ENCODE data around the gene RALGAPA2. TPM values are rescaled to one million over a fixed set of nuclear protein-coding genes. Genes with fewer than 3 reads are reported as not detected.

RALGAPA2 gene
- total and polyA plus RNA-seq, 2 donors (not counting 3 experiments of a cell fraction or from before 2014, with no cell fraction given), result 10.0 to 46.8 TPM

DNA sequence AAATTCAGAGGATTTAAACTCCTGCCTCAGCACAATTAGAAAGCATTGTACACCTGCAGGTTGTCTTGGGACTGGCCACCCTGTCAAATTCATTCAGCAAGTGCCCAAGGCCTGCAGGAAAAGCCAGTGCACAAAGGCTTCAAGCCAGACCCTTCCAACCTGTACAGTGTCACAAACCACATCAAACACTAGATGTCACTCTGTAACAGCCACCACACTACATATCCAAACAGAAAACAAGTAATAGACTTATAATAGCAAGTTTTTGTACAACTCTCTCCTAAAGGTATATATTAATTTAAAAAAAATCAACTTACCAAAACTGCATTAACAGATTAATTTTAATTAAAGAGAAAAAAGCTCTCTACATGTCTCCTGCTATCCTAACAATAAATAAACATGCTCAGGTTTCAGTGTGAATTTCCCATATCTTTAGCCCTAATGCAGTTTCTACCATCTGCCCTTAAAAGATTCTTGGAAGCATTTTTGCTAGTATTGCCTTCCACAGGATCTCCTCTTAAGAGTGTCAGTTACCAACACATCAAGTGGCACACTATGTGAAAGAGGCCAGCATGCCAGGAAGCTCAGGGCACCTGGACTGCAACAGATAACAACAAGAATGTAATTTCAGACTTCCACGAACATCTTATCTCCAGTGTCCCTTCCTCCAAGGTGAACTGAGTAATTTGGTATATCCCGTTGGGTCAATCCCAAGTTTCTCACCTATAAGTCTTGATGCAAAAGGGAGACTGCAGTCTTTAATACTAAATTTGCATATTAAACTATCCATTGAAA, 47.5 kb downstream of the RALGAPA2 start:
- Histone ChIP-seq H3K4me3 (replicated peaks in 1 of 3; ENCODE audit: insufficient read depth in 1 of 3, low read depth in 1 of 3, low read length in 3 of 3) (no peak overlapping the region), H3K79me2 (ENCODE audit: control insufficient read depth, insufficient read depth, low read length) (no peaks in the 10 kb centered on the region), H3K9me3 (replicated peaks; ENCODE audit: control insufficient read depth, insufficient read depth, low read length) (no peaks in the 10 kb centered on the region), H3K9ac (replicated peaks; ENCODE audit: extremely low read depth, insufficient read depth, low read length) (no peak overlapping the region), H3K4me2 (ENCODE audit: insufficient read depth, low read length) (peak overlapping the region; percentile 18), H3K27ac (ENCODE audit: insufficient read depth, low read depth, low read length) (no peak overlapping the region), H3K9me1 (replicated peaks; ENCODE audit: control insufficient read depth, extremely low read depth, insufficient read depth, low read length) (no peaks in the 10 kb centered on the region), H4K20me1 (replicated peaks; ENCODE audit: control insufficient read depth, extremely low read depth, insufficient read depth, low read length) (no peaks in the 10 kb centered on the region), H3K27me3 (ENCODE audit: control insufficient read depth in 2 of 2, insufficient read depth in 2 of 2, low read length in 2 of 2) (no peaks in the 10 kb centered on the region), H2AFZ (ENCODE audit: low read depth, low read length) (no peak overlapping the region), H3K4me1 (ENCODE audit: control insufficient read depth, extremely low read depth, insufficient read depth, low read length) (peaks cover 26% of the 10 kb centered on the region), H3K36me3 (ENCODE audit: control insufficient read depth in 2 of 2, extremely low read depth in 1 of 2, insufficient read depth in 2 of 2, low read length in 2 of 2) (no peaks in the 10 kb centered on the region)
- intact Hi-C loops (cut with micrococcal nuclease) (loop anchor here (1.0 to 2.0 kb wide), 6 partner anchors 46 to 195 kb away; no protein-coding TSS in a partner anchor), dilution Hi-C loops (cut with MboI; ENCODE audit: extremely low pct_ligation_motif_present, low sequenced_read_pairs) (no loop called here)
- ChIA-PET CTCF (interaction anchor here (1.0 to 3.4 kb wide), 6 partner anchors 10 to 172 kb away, joined by 3 to 78 read pairs (median 8); no protein-coding TSS in a partner anchor), POLR2A (no interaction called here)
- TF ChIP-seq POLR2A (IDR thresholded peaks at IDR 0.05; ENCODE audit: low read depth, low read length) (peak; percentile 27), FOS (IDR thresholded peaks at IDR 0.05; ENCODE audit: borderline replicate concordance, insufficient read depth, low read length) (no peak), MYC (IDR thresholded peaks at IDR 0.05; ENCODE audit: low read depth, low read length) (no peak), POLR2AphosphoS5 (IDR thresholded peaks at IDR 0.05; ENCODE audit: insufficient read depth, low read depth, low read length) (no peak), GATA2 (IDR thresholded peaks at IDR 0.05; ENCODE audit: insufficient read depth, insufficient read length, low read depth, low read length) (peak; percentile 58), EZH2 (IDR thresholded peaks at IDR 0.05; ENCODE audit: borderline replicate concordance, low read depth, low read length, severe bottlenecking) (no peak), JUN (IDR thresholded peaks at IDR 0.05; ENCODE audit: borderline replicate concordance, insufficient read depth, insufficient read length, low read depth) (no peak)
- TF ChIP-seq, protein P1, sequence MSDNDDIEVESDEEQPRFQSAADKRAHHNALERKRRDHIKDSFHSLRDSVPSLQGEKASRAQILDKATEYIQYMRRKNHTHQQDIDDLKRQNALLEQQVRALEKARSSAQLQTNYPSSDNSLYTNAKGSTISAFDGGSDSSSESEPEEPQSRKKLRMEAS (IDR thresholded peaks at IDR 0.05; ENCODE audit: insufficient read depth, insufficient read length), result no peak
- TF ChIP-seq, protein P2, sequence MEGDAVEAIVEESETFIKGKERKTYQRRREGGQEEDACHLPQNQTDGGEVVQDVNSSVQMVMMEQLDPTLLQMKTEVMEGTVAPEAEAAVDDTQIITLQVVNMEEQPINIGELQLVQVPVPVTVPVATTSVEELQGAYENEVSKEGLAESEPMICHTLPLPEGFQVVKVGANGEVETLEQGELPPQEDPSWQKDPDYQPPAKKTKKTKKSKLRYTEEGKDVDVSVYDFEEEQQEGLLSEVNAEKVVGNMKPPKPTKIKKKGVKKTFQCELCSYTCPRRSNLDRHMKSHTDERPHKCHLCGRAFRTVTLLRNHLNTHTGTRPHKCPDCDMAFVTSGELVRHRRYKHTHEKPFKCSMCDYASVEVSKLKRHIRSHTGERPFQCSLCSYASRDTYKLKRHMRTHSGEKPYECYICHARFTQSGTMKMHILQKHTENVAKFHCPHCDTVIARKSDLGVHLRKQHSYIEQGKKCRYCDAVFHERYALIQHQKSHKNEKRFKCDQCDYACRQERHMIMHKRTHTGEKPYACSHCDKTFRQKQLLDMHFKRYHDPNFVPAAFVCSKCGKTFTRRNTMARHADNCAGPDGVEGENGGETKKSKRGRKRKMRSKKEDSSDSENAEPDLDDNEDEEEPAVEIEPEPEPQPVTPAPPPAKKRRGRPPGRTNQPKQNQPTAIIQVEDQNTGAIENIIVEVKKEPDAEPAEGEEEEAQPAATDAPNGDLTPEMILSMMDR (IDR thresholded peaks at IDR 0.05; ENCODE audit: extremely low read depth in 1 of 2, insufficient read depth in 1 of 2, low read depth in 1 of 2, low read length in 2 of 2), result peak; percentile 52 to 60
- DNase-seq (ENCODE audit: low read depth, low spot score), result peak; percentile 77
- peak; percentile 58 for FAIRE-seq
- BruUV-seq (replicated peaks), result no TSS peak

All from endothelial cell of umbilical vein (primary cell).